Activated T-cell treated with anti-CD3 and anti-CD28 coated beads, Interleukin-2, amount 50 U/mL, for 24 hours (primary cell): ENCODE results near the gene MAS1L.

Experiments
- DNase-seq: peaks from one replicate; pipeline ENCODE4 v3.0.0-alpha.2; 2020
- H3K27ac Mint-ChIP-seq: 2 replicates; pipeline ENCODE4 v1.8.0; 2020; ENCODE audit warnings: mild to moderate bottlenecking, mixed read lengths
- H3K27me3 Mint-ChIP-seq: 2 replicates; pipeline ENCODE4 v1.8.0; 2020; ENCODE audit warnings: mixed read lengths
- H3K36me3 Mint-ChIP-seq: 2 replicates; pipeline ENCODE4 v1.8.0; 2020; ENCODE audit warnings: low read depth, mixed read lengths
- H3K4me1 Mint-ChIP-seq: 2 replicates; pipeline ENCODE4 v1.8.0; 2020; ENCODE audit warnings: low read depth, mixed read lengths
- H3K4me3 Mint-ChIP-seq: 2 replicates; pipeline ENCODE4 v1.8.0; 2020; ENCODE audit warnings: mild to moderate bottlenecking, moderate library complexity, mixed read lengths
- H3K9me3 Mint-ChIP-seq: 2 replicates; pipeline ENCODE4 v1.8.0; 2020; ENCODE audit warnings: mixed read lengths

Gene MAS1L

GRCh38 chr6:29487660-29488059 lies at the start of gene MAS1L:
Gene MAS1L (minus strand): TSS chr6:29487956. CDS start chr6:29487902, 54 bp downstream.
- Mint-ChIP-seq H3K9me3 (no peaks in the 10 kb centered on the region), H3K27ac (no peak within 1 kb of the TSS), H3K4me1 (no peaks in the 10 kb centered on the region), H3K27me3 (peaks cover 45% of the 10 kb centered on the region), H3K4me3 (no peak within 1 kb of the TSS), H3K36me3 (no peaks in the 10 kb centered on the region)
- DNase-seq: no peak

GRCh38 chr6:29532320-29532951 lies 44.7 kb upstream of the MAS1L start:
- Mint-ChIP-seq H3K27me3 (peaks cover 6% of the 10 kb centered on the region), H3K4me3 (no peak overlapping the region)
- no peak for DNase-seq

GRCh38 chr6:29531668-29532067 lies 43.9 kb upstream of the MAS1L start:
- DNase-seq: no peak
- no peak overlapping the region for H3K27ac Mint-ChIP-seq
- H3K4me1 Mint-ChIP-seq: peaks cover 2% of the 10 kb centered on the region
- H3K4me3 Mint-ChIP-seq: no peak overlapping the region
- no peaks in the 10 kb centered on the region for H3K36me3 Mint-ChIP-seq
- H3K9me3 Mint-ChIP-seq: no peaks in the 10 kb centered on the region
- H3K27me3 Mint-ChIP-seq: peaks cover 9% of the 10 kb centered on the region

More at GRCh38 chr6:29532320-29532951, 44.7 kb upstream of the MAS1L start:
- Mint-ChIP-seq H3K27ac (no peak overlapping the region), H3K9me3 (no peaks in the 10 kb centered on the region), H3K4me1 (no peaks in the 10 kb centered on the region), H3K36me3 (no peaks in the 10 kb centered on the region)

GRCh38 chr6:29530671-29531310 lies 43.0 kb upstream of the MAS1L start:
- no peak for DNase-seq
- Mint-ChIP-seq H3K4me3 (no peak overlapping the region), H3K4me1 (peaks cover 2% of the 10 kb centered on the region), H3K27me3 (peaks cover 15% of the 10 kb centered on the region), H3K9me3 (no peaks in the 10 kb centered on the region), H3K36me3 (no peaks in the 10 kb centered on the region), H3K27ac (no peak overlapping the region)

GRCh38 chr6:29529956-29530355 lies 42.2 kb upstream of the MAS1L start:
- Mint-ChIP-seq H3K27me3 (peaks cover 24% of the 10 kb centered on the region), H3K4me1 (peaks cover 2% of the 10 kb centered on the region), H3K36me3 (no peaks in the 10 kb centered on the region), H3K9me3 (no peaks in the 10 kb centered on the region), H3K27ac (no peak overlapping the region), H3K4me3 (no peak overlapping the region)
- no peak for DNase-seq

GRCh38 chr6:29528988-29529560 lies 41.3 kb upstream of the MAS1L start:
- Mint-ChIP-seq H3K27me3 (peaks cover 30% of the 10 kb centered on the region), H3K9me3 (no peaks in the 10 kb centered on the region), H3K4me3 (no peak overlapping the region), H3K4me1 (peaks cover 2% of the 10 kb centered on the region), H3K36me3 (no peaks in the 10 kb centered on the region), H3K27ac (no peak overlapping the region)
- no peak for DNase-seq

- no peak overlapping the region for H3K4me3 Mint-ChIP-seq
- H3K27ac Mint-ChIP-seq: no peak overlapping the region
- peaks cover 32% of the 10 kb centered on the region for H3K27me3 Mint-ChIP-seq
- H3K36me3 Mint-ChIP-seq: no peaks in the 10 kb centered on the region
- H3K9me3 Mint-ChIP-seq: no peaks in the 10 kb centered on the region
- DNase-seq: no peak
- peaks cover 2% of the 10 kb centered on the region for H3K4me1 Mint-ChIP-seq
These were observed 40.7 kb upstream of the MAS1L start for GRCh38 chr6:29528300-29528931.

- Mint-ChIP-seq H3K9me3 (no peaks in the 10 kb centered on the region), H3K4me3 (no peak overlapping the region), H3K36me3 (no peaks in the 10 kb centered on the region), H3K4me1 (peaks cover 2% of the 10 kb centered on the region), H3K27ac (no peak overlapping the region), H3K27me3 (peaks cover 34% of the 10 kb centered on the region)
- no peak for DNase-seq
These were observed 39.8 kb upstream of the MAS1L start for GRCh38 chr6:29527564-29527963.

GRCh38 chr6:29527126-29527525 lies 39.4 kb upstream of the MAS1L start:
- Mint-ChIP-seq H3K27ac (no peak overlapping the region), H3K4me3 (no peak overlapping the region), H3K27me3 (peaks cover 34% of the 10 kb centered on the region), H3K4me1 (peaks cover 2% of the 10 kb centered on the region), H3K9me3 (no peaks in the 10 kb centered on the region), H3K36me3 (no peaks in the 10 kb centered on the region)
- no peak for DNase-seq

- peaks cover 2% of the 10 kb centered on the region for H3K4me1 Mint-ChIP-seq
- H3K9me3 Mint-ChIP-seq: no peaks in the 10 kb centered on the region
- DNase-seq: no peak
- no peaks in the 10 kb centered on the region for H3K36me3 Mint-ChIP-seq
- no peak overlapping the region for H3K27ac Mint-ChIP-seq
- H3K4me3 Mint-ChIP-seq: no peak overlapping the region
- H3K27me3 Mint-ChIP-seq: peaks cover 35% of the 10 kb centered on the region
These were observed 37.5 kb upstream of the MAS1L start for GRCh38 chr6:29525311-29525639.

GRCh38 chr6:29524444-29525310 lies 36.9 kb upstream of the MAS1L start:
- Mint-ChIP-seq H3K4me3 (no peak overlapping the region), H3K27ac (no peak overlapping the region), H3K9me3 (no peaks in the 10 kb centered on the region), H3K27me3 (peaks cover 41% of the 10 kb centered on the region), H3K4me1 (peaks cover 2% of the 10 kb centered on the region), H3K36me3 (no peaks in the 10 kb centered on the region)
- no peak for DNase-seq

GRCh38 chr6:29524044-29524443 lies 36.3 kb upstream of the MAS1L start:
- no peaks in the 10 kb centered on the region for H3K36me3 Mint-ChIP-seq
- H3K9me3 Mint-ChIP-seq: no peaks in the 10 kb centered on the region
- no peak overlapping the region for H3K4me3 Mint-ChIP-seq
- no peak for DNase-seq
- H3K27me3 Mint-ChIP-seq: peaks cover 42% of the 10 kb centered on the region
- H3K27ac Mint-ChIP-seq: no peak overlapping the region
- peaks cover 2% of the 10 kb centered on the region for H3K4me1 Mint-ChIP-seq

- H3K4me1 Mint-ChIP-seq: peaks cover 1% of the 10 kb centered on the region
- DNase-seq: no peak
- H3K36me3 Mint-ChIP-seq: no peaks in the 10 kb centered on the region
- no peaks in the 10 kb centered on the region for H3K9me3 Mint-ChIP-seq
- no peak overlapping the region for H3K4me3 Mint-ChIP-seq
- H3K27ac Mint-ChIP-seq: no peak overlapping the region
- peaks cover 36% of the 10 kb centered on the region for H3K27me3 Mint-ChIP-seq
These were observed 34.5 kb upstream of the MAS1L start for GRCh38 chr6:29522227-29522626.

- Mint-ChIP-seq H3K4me3 (no peak overlapping the region), H3K36me3 (no peaks in the 10 kb centered on the region), H3K4me1 (peaks cover 5% of the 10 kb centered on the region), H3K27me3 (peaks cover 35% of the 10 kb centered on the region), H3K27ac (no peak overlapping the region), H3K9me3 (no peaks in the 10 kb centered on the region)
- DNase-seq: no peak
These were observed 33.4 kb upstream of the MAS1L start for GRCh38 chr6:29521006-29521680.
